B cell (primary cell): ENCODE measurements around the gene PTPRM.

ENCODE experiments used
- EZH2 ChIP-seq: IDR thresholded peaks from 2 replicates; pipeline ENCODE4 v1.6.1; 2012; ENCODE audit warnings: borderline replicate concordance, low read depth, mild to moderate bottlenecking, moderate library complexity, low read length; ENCODE audit not compliant: insufficient read depth, poor library complexity, severe bottlenecking
- TF ChIP-seq, protein P1 (sequence below): fragments of 200-600 bp; IDR thresholded peaks from one replicate; pipeline ENCODE4 v1.8.0; 2022; ENCODE audit warnings: antibody characterized with exemption, mild to moderate bottlenecking

DNA sequence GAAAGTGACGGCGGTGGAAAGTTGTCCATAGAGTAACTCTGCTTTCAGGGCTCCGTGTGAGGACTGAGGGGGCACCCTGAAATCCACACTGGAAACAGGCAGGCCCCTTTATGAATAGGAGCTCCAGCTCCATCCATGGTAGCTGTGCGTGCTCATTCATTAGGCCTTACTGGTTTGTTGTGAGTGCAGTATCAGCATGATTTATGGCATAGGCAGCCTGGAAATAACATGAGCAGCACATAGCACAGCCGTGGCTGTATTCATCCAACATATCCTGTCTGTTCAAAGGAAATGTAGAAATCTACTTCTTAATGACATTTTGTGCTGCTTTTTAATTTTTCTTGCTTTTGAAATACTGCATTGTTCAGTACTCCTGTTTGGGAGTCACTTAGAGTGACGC lies 627.3 kb downstream of the PTPRM start:
- TF ChIP-seq, protein P1, sequence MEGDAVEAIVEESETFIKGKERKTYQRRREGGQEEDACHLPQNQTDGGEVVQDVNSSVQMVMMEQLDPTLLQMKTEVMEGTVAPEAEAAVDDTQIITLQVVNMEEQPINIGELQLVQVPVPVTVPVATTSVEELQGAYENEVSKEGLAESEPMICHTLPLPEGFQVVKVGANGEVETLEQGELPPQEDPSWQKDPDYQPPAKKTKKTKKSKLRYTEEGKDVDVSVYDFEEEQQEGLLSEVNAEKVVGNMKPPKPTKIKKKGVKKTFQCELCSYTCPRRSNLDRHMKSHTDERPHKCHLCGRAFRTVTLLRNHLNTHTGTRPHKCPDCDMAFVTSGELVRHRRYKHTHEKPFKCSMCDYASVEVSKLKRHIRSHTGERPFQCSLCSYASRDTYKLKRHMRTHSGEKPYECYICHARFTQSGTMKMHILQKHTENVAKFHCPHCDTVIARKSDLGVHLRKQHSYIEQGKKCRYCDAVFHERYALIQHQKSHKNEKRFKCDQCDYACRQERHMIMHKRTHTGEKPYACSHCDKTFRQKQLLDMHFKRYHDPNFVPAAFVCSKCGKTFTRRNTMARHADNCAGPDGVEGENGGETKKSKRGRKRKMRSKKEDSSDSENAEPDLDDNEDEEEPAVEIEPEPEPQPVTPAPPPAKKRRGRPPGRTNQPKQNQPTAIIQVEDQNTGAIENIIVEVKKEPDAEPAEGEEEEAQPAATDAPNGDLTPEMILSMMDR: no peak
- TF ChIP-seq EZH2: no peak
